SK-N-SH treated with all-trans-retinoic acid at 6 μM for 48 hours (cell line): ENCODE measurements around the gene HDAC4.

ENCODE experiments used
- ARNTL ChIP-seq: fragments of 450-650 bp; formaldehyde crosslinking; IDR thresholded peaks from 2 replicates; pipeline ENCODE4 v1.5.0; 2020; ENCODE audit warnings: low read depth, mild to moderate bottlenecking, moderate library complexity, borderline replicate concordance
- CSDC2 ChIP-seq: fragments of 250-450 bp; sonication (Bioruptor Pico); IDR thresholded peaks from 2 replicates; pipeline ENCODE4 v1.5.0; 2020; ENCODE audit warnings: mild to moderate bottlenecking, moderate library complexity
- ESRRG ChIP-seq: fragments of 250-450 bp; sonication (Bioruptor Pico); IDR thresholded peaks from 2 replicates; pipeline ENCODE4 v1.6.1; 2021; ENCODE audit warnings: mild to moderate bottlenecking
- TOX ChIP-seq: fragments of 250-450 bp; sonication (Bioruptor Pico); IDR thresholded peaks from 2 replicates; pipeline ENCODE4 v1.8.0; 2021; ENCODE audit warnings: mild to moderate bottlenecking, moderate library complexity, borderline replicate concordance
- TF ChIP-seq, protein P1 (sequence below): fragments of 250-450 bp; sonication (Bioruptor Pico); IDR thresholded peaks from 2 replicates; pipeline ENCODE4 v1.8.0; 2020; ENCODE audit warnings: mild to moderate bottlenecking, moderate library complexity, borderline replicate concordance
- TF ChIP-seq, protein P2 (sequence below): fragments of 250-450 bp; sonication (Bioruptor Pico); IDR thresholded peaks from 2 replicates; pipeline ENCODE4 v1.8.0; 2021; ENCODE audit warnings: low read depth, mild to moderate bottlenecking, moderate library complexity, borderline replicate concordance
- TF ChIP-seq, protein P3 (sequence below): fragments of 250-450 bp; sonication (Bioruptor Pico); IDR thresholded peaks from 2 replicates; pipeline ENCODE4 v1.5.0; 2020; ENCODE audit warnings: mild to moderate bottlenecking, moderate library complexity

- TF ChIP-seq ESRRG (CRISPR knock-in tag) (no peak), CSDC2 (no peak), ARNTL (no peak), TOX (CRISPR knock-in tag) (no peak)
- TF ChIP-seq, protein P1, sequence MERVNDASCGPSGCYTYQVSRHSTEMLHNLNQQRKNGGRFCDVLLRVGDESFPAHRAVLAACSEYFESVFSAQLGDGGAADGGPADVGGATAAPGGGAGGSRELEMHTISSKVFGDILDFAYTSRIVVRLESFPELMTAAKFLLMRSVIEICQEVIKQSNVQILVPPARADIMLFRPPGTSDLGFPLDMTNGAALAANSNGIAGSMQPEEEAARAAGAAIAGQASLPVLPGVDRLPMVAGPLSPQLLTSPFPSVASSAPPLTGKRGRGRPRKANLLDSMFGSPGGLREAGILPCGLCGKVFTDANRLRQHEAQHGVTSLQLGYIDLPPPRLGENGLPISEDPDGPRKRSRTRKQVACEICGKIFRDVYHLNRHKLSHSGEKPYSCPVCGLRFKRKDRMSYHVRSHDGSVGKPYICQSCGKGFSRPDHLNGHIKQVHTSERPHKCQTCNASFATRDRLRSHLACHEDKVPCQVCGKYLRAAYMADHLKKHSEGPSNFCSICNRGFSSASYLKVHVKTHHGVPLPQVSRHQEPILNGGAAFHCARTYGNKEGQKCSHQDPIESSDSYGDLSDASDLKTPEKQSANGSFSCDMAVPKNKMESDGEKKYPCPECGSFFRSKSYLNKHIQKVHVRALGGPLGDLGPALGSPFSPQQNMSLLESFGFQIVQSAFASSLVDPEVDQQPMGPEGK (CRISPR knock-in tag) = no peak
- TF ChIP-seq, protein P2, sequence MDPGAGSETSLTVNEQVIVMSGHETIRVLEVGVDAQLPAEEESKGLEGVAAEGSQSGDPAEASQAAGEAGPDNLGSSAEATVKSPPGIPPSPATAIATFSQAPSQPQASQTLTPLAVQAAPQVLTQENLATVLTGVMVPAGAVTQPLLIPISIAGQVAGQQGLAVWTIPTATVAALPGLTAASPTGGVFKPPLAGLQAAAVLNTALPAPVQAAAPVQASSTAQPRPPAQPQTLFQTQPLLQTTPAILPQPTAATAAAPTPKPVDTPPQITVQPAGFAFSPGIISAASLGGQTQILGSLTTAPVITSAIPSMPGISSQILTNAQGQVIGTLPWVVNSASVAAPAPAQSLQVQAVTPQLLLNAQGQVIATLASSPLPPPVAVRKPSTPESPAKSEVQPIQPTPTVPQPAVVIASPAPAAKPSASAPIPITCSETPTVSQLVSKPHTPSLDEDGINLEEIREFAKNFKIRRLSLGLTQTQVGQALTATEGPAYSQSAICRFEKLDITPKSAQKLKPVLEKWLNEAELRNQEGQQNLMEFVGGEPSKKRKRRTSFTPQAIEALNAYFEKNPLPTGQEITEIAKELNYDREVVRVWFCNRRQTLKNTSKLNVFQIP (CRISPR knock-in tag) = no peak
- TF ChIP-seq, protein P3, sequence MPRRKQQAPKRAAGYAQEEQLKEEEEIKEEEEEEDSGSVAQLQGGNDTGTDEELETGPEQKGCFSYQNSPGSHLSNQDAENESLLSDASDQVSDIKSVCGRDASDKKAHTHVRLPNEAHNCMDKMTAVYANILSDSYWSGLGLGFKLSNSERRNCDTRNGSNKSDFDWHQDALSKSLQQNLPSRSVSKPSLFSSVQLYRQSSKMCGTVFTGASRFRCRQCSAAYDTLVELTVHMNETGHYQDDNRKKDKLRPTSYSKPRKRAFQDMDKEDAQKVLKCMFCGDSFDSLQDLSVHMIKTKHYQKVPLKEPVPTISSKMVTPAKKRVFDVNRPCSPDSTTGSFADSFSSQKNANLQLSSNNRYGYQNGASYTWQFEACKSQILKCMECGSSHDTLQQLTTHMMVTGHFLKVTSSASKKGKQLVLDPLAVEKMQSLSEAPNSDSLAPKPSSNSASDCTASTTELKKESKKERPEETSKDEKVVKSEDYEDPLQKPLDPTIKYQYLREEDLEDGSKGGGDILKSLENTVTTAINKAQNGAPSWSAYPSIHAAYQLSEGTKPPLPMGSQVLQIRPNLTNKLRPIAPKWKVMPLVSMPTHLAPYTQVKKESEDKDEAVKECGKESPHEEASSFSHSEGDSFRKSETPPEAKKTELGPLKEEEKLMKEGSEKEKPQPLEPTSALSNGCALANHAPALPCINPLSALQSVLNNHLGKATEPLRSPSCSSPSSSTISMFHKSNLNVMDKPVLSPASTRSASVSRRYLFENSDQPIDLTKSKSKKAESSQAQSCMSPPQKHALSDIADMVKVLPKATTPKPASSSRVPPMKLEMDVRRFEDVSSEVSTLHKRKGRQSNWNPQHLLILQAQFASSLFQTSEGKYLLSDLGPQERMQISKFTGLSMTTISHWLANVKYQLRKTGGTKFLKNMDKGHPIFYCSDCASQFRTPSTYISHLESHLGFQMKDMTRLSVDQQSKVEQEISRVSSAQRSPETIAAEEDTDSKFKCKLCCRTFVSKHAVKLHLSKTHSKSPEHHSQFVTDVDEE = no peak
Measured at GRCh38 chr2:239167766-239168444, 232.9 kb downstream of the HDAC4 start.
